Astrocyte of the hippocampus (primary cell): ENCODE measurements around the gene UGT2B28.
A peak's percentile ranks its signal among the peaks of the same experiment; 100 is the strongest.
"Not testable (repeated sequence)": the region's sequence is repeated elsewhere in the genome, so short reads cannot be mapped to it uniquely, and the experiment has no call there.

Source experiments
- DNase-seq: peaks from one replicate; pipeline ENCODE4 v3.0.0; 2011; ENCODE audit warnings: low read depth, low spot score

UGT2B28 gene

DNA sequence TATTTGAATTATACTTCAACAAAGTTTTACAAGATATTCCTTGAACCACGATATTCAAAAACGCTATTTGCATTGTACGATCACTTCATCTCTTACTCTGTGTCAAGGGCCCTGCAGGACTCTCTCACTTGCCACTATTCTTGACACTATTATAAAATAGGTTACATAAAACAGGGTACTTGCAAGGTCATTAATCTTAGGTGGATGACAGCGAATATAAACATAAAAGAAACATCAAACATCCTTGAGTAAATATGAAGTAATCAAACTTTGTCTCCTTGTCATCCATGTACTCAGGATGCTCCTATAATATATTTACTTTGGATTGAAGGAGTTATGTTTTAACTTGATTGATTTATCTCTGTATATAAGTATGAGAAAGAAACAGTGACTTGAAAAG, at the start of gene UGT2B28:
TSS of gene UGT2B28 (plus strand) at position 395 of the 400 bp plus-strand sequence. CDS start 26 bp downstream, outside the sequence.
- DNase-seq, result not testable (repeated sequence)

- DNase-seq, result no peak
Observed at GRCh38 chr4:69239092-69239491, 41.2 kb upstream of the UGT2B28 start.

- DNase-seq, result no peak
Observed at GRCh38 chr4:69239557-69240168, 40.6 kb upstream of the UGT2B28 start.

- not testable (repeated sequence) for DNase-seq
Observed at GRCh38 chr4:69240787-69241186, 39.5 kb upstream of the UGT2B28 start.

DNA sequence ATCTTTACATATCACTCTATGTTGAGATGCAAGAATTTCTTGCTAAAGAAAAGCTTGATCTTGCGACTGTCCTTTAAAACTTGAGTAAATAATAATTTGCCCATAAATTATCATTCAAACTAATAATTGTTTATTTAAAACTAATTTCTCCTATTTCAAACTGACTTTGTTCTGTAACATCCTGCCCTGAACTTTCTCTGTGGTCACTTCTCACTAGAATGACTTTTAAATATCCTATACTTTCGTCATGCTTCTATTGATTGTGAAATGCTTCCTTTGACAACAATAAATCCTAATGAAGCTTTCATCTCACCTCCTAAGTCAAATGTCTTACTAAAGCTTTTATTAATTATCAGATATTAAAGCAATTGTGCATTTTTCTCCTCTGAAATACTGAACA, 38.5 kb upstream of the UGT2B28 start:
- DNase-seq, result not testable (repeated sequence)

GRCh38 chr4:69242562-69243240, 37.6 kb upstream of the UGT2B28 start:
- not testable (repeated sequence) for DNase-seq

DNA sequence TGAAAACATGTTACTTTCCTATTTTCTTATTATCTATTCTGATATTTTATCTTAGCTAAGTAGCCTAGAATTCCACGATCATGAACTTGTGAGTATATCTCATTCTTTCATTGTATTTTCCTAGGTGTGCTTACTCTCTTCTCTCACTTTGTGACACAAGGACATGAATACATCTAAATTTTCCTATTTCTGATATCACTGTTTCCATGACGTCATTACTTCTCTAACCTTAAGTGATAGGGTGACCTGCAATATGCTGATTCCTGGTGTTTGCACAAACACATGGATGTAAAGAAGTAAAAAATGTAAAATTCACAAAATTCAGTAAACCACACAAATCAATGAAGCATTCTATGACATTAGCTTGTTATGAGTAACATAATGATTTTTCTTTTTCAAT, 29.4 kb upstream of the UGT2B28 start:
- DNase-seq, result not testable (repeated sequence)

DNA sequence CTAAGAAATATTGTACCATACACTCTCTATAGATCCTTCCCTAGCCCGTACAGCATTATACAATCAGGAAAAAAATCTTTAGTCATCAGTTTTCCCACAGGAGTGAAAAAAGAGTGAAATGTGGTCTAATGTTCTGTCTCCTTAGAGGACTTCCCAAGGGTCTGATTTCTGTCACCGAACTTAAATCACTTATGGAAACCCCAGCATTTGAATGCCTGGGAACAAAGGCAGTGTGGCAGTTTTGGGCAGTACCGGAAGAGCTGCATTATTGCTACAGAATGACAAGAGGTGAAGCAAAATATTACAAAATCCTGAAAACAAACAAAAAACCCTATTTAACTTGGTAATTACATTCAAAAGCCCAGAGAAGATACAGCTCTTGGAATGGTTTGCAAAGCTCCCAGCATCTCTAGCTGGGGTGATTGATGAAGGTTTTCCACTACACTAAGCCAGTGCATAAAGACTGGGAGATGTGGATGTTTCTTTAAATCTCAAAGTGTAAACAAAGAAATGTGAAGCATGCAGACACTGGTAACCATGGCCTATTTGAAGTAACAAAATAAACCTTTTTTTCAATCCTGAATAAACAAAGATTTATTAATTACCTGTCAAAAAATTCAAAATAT, 27.0 kb upstream of the UGT2B28 start:
- not testable (repeated sequence) for DNase-seq

- DNase-seq, result not testable (repeated sequence)
Observed at GRCh38 chr4:69268612-69269011, 11.7 kb upstream of the UGT2B28 start.

GRCh38 chr4:69296356-69296755, 16.1 kb downstream of the UGT2B28 start:
- DNase-seq, result not testable (repeated sequence)

DNA sequence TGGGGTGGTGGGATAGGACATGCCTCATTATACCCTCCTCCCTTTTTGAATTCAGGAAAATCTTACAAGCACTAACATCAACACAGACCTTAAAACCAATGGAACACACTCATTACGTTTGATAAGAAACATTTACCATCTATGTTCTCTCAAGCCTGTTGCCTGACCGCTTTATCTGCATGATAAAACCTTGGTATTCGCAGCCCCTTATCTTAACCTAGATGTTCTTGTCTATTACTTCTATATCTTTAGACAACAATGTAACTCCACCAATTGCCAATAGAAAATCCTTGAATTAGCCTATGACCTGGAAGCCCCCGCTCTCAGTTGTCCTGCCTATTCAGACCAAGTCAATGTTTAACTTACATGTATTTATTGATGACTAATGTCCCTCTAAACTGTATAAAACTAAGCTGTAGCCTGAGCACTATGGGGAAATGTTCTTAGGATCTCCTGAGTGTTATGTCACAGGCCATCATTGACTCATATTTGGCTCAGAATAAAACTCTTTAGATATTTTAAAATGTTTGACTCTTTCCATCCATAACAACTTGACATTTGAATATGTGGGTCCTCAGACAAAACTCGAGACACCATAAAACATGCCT, 28.3 kb downstream of the UGT2B28 start:
- not testable (repeated sequence) for DNase-seq

- not testable (repeated sequence) for DNase-seq
Observed at GRCh38 chr4:69309549-69310076, 29.3 kb downstream of the UGT2B28 start.

DNA sequence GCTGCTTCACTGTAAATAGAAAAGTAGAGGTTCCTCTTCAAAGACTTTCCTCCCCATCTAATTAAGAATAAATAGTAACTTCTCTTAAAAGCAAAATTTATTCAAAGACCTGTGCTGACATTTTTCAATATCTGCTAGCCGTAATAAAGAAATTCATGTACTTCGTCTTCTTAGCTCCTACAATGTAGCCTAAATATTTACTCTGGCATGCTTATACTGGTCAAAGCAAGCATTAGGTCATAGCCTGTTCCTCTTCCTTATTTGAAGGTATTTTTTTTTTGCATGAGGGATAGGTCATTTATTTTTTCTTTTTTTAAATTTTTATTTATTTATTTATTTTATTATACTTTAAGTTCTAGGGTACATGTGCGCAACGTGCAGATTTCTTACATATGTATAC, 30.0 kb downstream of the UGT2B28 start:
- DNase-seq, result not testable (repeated sequence)

- DNase-seq, result peak; percentile 19
Observed at GRCh38 chr4:69317669-69318298, 37.5 kb downstream of the UGT2B28 start.

DNA sequence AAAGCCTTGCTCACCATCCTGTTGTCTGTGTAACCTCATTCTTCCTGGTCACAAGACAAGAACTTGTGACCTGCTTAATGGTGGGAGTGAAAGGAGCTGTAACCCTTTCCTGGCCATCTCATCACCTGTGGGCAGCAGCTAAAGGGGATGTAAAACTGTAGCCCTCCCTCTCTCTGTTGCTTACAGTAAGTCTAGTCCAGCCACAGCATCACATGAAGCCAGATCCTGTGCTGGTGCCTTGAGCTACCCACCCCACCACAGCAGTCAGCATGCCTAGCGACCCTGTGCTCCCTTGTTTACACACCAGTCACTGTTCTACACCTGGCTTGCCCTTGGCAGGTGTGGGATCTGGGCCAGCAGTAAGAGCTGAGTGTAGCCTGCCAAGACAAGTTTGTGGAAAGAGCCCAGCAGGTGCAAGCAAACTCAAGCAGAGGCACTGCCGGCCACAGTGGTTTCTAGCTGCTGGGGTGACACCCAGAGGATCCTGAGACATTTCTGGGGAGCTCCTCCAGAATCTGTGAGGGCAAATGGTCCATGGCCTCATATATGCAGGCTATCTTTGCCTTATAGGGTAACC, 41.0 kb downstream of the UGT2B28 start:
- no peak for DNase-seq

- DNase-seq, result peak; percentile 15
Observed at GRCh38 chr4:69322055-69322454, 41.8 kb downstream of the UGT2B28 start.

DNA sequence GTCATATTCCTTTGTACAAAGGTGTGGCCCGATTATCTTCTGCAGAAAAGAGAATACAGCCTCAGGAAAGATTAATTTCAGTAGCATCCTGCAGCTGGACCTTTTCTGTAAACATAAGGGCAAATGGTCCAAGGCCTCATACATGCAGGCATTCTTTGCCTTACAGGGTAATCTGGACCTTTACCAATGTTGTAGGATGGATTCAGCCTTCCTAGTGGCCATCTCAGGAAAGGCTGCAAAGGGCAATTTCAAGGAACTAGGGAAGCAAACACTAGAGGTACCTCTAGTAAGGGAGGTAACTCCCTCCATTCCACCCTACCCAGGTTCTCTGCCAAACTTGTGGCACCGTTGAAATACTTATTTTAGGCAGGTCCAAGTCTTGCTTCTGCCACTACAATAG, 43.0 kb downstream of the UGT2B28 start:
- DNase-seq, result no peak

DNA sequence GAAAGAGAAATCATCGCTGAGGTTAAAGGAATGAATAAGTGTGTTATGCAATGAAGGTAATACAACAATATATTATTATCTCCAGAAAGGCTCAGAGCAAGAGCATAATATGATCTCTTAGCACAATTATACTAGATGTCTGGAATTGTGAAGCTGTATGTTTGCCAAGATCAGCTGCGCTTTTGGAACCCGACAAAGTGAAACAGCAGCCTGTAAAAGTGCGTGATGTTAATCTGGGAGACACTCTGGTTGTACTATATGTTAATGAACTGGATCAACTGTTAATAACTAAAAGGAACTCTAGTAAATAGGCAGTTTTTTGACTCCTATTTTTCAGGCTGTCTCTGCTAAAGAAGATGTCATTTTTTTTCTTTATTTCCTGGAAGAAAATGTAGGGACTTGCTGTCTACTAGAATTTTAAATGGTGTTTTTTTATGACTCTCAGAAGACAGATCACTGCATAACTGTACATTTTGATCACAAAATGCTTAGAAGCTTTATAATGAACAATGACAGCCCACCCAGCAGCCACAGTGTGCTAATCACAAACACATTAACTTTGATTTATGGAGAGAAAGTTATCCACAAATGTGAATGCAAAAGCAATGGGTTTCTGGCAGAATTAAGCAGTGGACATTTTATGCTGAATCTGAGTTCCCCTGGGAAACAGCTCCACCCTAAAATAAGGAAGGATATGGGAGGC, 50.2 kb downstream of the UGT2B28 start:
- no peak for DNase-seq

- not testable (repeated sequence) for DNase-seq
Observed at GRCh38 chr4:69331304-69331703, 51.0 kb downstream of the UGT2B28 start.

DNA sequence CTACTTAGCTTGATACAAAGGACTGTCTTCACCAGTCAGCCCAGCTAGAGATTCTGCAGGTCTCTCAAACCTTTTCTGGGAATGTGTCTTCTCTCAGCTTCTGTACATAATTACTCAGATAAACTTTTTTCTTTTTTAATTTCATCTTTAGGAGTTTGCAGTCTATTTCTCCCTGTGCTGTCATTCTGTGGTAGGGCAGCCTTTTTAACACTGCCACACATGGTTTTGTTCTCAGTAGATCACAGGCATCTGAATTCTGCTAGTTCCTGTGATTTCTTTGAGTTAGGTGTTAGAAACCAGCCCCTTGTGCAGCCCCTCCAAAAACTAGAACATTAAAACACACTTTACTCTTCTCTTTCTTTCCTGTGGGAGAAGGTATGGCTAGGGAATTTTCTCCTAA, 55.2 kb downstream of the UGT2B28 start:
- DNase-seq, result not testable (repeated sequence)

DNA sequence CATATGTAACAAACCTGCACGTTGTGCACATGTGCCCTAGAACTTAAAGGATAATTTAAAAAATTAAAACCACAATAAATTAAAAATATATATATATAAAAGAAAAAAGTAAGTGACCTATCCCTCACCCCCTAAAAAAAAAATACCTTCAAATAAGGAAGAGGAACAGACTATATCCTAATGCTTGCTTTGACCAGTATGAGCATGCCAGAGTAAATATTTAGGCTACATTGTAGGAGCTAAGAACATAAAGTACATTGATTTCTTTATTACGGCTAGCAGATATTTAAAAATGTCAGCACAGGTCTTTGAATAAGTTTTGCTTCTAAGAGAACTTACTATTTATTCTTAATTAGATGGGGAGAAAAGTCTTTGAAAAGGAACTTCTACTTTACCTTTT, 62.8 kb downstream of the UGT2B28 start:
- DNase-seq, result not testable (repeated sequence)
